ENCODE measurements around the gene GLT1D1. TPM values are rescaled to one million over a fixed set of nuclear protein-coding genes. Genes with fewer than 3 reads are reported as not detected.

Gene GLT1D1
- total and polyA plus RNA-seq, 2 experiments from 2014 or later: 1.4 to 4.4 TPM

- Histone ChIP-seq H2AFZ (no peak overlapping the region), H3K4me1 (ENCODE audit: insufficient read depth) (no peaks in the 10 kb centered on the region), H3K79me2 (replicated peaks; ENCODE audit: insufficient read depth) (no peaks in the 10 kb centered on the region), H3K36me3 (ENCODE audit: insufficient read depth) (no peaks in the 10 kb centered on the region; the same call in 1 of the 2 replicates), H3F3A (replicated peaks; ENCODE audit: low read depth) (no peaks in the 10 kb centered on the region), H3K4me2 (no peak overlapping the region), H3K27me3 (ENCODE audit: insufficient read depth) (no peaks in the 10 kb centered on the region), H3K9me2 (ENCODE audit: insufficient read depth) (no peaks in the 10 kb centered on the region), H4K20me1 (replicated peaks; ENCODE audit: insufficient read depth) (no peaks in the 10 kb centered on the region), H3K27ac (ENCODE audit: low read depth) (no peak overlapping the region), H3K4me3 (no peak overlapping the region)
- peaks cover 87% of the 10 kb centered on the region for H3K9me3 Mint-ChIP-seq
- DNase-seq (ENCODE audit: low spot score) (no peak), ATAC-seq (peak; percentile 36; the same call in 2 of the 3 replicates)
- H3K4me3 Mint-ChIP-seq: no peak overlapping the region
- peaks cover 6% of the 10 kb centered on the region for H3K27me3 Mint-ChIP-seq (ENCODE audit: insufficient read depth, low read depth, poor library complexity)
- TF ChIP-seq, protein P1, sequence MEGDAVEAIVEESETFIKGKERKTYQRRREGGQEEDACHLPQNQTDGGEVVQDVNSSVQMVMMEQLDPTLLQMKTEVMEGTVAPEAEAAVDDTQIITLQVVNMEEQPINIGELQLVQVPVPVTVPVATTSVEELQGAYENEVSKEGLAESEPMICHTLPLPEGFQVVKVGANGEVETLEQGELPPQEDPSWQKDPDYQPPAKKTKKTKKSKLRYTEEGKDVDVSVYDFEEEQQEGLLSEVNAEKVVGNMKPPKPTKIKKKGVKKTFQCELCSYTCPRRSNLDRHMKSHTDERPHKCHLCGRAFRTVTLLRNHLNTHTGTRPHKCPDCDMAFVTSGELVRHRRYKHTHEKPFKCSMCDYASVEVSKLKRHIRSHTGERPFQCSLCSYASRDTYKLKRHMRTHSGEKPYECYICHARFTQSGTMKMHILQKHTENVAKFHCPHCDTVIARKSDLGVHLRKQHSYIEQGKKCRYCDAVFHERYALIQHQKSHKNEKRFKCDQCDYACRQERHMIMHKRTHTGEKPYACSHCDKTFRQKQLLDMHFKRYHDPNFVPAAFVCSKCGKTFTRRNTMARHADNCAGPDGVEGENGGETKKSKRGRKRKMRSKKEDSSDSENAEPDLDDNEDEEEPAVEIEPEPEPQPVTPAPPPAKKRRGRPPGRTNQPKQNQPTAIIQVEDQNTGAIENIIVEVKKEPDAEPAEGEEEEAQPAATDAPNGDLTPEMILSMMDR (conservative IDR thresholded peaks at IDR 0.05; ENCODE audit: low read depth in 2 of 2): peak in 1 of 2 experiments; percentile 19; a peak in 1 of 4 replicates
- TF ChIP-seq, protein P2, sequence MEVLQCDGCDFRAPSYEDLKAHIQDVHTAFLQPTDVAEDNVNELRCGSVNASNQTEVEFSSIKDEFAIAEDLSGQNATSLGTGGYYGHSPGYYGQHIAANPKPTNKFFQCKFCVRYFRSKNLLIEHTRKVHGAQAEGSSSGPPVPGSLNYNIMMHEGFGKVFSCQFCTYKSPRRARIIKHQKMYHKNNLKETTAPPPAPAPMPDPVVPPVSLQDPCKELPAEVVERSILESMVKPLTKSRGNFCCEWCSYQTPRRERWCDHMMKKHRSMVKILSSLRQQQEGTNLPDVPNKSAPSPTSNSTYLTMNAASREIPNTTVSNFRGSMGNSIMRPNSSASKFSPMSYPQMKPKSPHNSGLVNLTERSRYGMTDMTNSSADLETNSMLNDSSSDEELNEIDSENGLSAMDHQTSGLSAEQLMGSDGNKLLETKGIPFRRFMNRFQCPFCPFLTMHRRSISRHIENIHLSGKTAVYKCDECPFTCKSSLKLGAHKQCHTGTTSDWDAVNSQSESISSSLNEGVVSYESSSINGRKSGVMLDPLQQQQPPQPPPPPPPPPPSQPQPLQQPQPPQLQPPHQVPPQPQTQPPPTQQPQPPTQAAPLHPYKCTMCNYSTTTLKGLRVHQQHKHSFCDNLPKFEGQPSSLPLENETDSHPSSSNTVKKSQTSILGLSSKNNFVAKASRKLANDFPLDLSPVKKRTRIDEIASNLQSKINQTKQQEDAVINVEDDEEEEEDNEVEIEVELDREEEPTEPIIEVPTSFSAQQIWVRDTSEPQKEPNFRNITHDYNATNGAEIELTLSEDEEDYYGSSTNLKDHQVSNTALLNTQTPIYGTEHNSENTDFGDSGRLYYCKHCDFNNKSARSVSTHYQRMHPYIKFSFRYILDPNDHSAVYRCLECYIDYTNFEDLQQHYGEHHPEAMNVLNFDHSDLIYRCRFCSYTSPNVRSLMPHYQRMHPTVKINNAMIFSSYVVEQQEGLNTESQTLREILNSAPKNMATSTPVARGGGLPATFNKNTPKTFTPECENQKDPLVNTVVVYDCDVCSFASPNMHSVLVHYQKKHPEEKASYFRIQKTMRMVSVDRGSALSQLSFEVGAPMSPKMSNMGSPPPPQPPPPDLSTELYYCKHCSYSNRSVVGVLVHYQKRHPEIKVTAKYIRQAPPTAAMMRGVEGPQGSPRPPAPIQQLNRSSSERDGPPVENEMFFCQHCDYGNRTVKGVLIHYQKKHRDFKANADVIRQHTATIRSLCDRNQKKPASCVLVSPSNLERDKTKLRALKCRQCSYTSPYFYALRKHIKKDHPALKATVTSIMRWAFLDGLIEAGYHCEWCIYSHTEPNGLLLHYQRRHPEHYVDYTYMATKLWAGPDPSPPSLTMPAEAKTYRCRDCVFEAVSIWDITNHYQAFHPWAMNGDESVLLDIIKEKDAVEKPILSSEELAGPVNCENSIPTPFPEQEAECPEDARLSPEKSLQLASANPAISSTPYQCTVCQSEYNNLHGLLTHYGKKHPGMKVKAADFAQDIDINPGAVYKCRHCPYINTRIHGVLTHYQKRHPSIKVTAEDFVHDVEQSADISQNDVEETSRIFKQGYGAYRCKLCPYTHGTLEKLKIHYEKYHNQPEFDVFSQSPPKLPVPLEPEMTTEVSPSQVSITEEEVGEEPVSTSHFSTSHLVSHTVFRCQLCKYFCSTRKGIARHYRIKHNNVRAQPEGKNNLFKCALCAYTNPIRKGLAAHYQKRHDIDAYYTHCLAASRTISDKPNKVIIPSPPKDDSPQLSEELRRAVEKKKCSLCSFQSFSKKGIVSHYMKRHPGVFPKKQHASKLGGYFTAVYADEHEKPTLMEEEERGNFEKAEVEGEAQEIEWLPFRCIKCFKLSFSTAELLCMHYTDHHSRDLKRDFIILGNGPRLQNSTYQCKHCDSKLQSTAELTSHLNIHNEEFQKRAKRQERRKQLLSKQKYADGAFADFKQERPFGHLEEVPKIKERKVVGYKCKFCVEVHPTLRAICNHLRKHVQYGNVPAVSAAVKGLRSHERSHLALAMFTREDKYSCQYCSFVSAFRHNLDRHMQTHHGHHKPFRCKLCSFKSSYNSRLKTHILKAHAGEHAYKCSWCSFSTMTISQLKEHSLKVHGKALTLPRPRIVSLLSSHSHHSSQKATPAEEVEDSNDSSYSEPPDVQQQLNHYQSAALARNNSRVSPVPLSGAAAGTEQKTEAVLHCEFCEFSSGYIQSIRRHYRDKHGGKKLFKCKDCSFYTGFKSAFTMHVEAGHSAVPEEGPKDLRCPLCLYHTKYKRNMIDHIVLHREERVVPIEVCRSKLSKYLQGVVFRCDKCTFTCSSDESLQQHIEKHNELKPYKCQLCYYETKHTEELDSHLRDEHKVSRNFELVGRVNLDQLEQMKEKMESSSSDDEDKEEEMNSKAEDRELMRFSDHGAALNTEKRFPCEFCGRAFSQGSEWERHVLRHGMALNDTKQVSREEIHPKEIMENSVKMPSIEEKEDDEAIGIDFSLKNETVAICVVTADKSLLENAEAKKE (CRISPR knock-in tag; IDR thresholded peaks at IDR 0.05): no peak
- no peak overlapping the region for H3K27ac Mint-ChIP-seq
- H3K36me3 Mint-ChIP-seq (ENCODE audit: low read depth): peaks cover 29% of the 10 kb centered on the region
- no peaks in the 10 kb centered on the region; the same call in 2 of the 3 replicates for H3K4me1 Mint-ChIP-seq
Measured at GRCh38 chr12:128951448-128951847, 98.2 kb downstream of the GLT1D1 start.

DNA sequence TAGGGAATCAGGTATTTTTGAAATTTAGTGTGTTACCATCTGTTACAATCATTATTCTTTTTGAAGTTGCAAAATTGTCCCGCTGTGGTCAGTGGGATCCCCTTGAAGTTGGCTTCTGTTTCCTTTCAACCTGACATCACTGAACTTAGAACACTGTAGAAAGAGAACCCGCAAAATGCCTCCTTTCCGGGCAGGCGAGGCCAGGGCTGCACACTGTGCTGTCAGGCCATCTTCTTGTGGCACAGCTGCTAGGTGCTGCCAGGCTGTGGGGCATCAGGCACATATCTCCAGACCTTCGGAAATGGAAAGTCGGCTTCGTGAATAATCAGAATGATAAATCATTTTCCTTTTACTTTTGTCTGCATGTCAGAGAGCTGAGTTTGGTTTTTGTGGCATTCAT is 103.5 kb downstream of the GLT1D1 start:
- peaks cover 9% of the 10 kb centered on the region; the same call in 2 of the 3 replicates for H3K4me1 Mint-ChIP-seq
- H3K27ac Mint-ChIP-seq: no peak overlapping the region
- H3K27me3 Mint-ChIP-seq (ENCODE audit: insufficient read depth, low read depth, poor library complexity): peaks cover 6% of the 10 kb centered on the region
- H3K9me3 Mint-ChIP-seq: peaks cover 85% of the 10 kb centered on the region
- H3K4me1 ChIP-seq (ENCODE audit: insufficient read depth): no peaks in the 10 kb centered on the region
- H3F3A ChIP-seq (replicated peaks; ENCODE audit: low read depth): no peaks in the 10 kb centered on the region
- H3K9me2 ChIP-seq (ENCODE audit: insufficient read depth): no peaks in the 10 kb centered on the region
- no peak overlapping the region for H2AFZ ChIP-seq
- ATAC-seq (no peak), DNase-seq (ENCODE audit: low spot score) (no peak)
- no peaks in the 10 kb centered on the region for H3K79me2 ChIP-seq (replicated peaks; ENCODE audit: insufficient read depth)
- no peak overlapping the region for H3K27ac ChIP-seq (ENCODE audit: low read depth)
- no peaks in the 10 kb centered on the region for H3K36me3 ChIP-seq (ENCODE audit: insufficient read depth)
- H3K27me3 ChIP-seq (ENCODE audit: insufficient read depth): no peaks in the 10 kb centered on the region
- H3K4me3 ChIP-seq: no peak overlapping the region
- H3K4me3 Mint-ChIP-seq: no peak overlapping the region
- H3K4me2 ChIP-seq: no peak overlapping the region
- no peaks in the 10 kb centered on the region for H4K20me1 ChIP-seq (replicated peaks; ENCODE audit: insufficient read depth)
- H3K36me3 Mint-ChIP-seq (ENCODE audit: low read depth): peaks cover 18% of the 10 kb centered on the region
- TF ChIP-seq NANOG (IDR thresholded peaks at IDR 0.05; ENCODE audit: borderline replicate concordance) (no peak), ETS1 (IDR thresholded peaks at IDR 0.05) (no peak)
